ENCODE results near the gene ABCA10.

GRCh38 chr17:69176457-69176795, 52.2 kb downstream of the ABCA10 start:
- TF ChIP-seq CTCF (IDR thresholded peaks at IDR 0.05), result no peak
- TF ChIP-seq POLR2A (IDR thresholded peaks at IDR 0.05), result no peak
